T-helper 1 cell treated with Interleukin-12 subunit alpha and Interleukin-12 subunit beta and Interleukin-4 antibody, amounts not matched to agents 30 ng/mL and 1 ng/mL, for 36 hours (primary cell): Measurements from ENCODE around the gene NTSR2. TPM values are rescaled to one million over a fixed set of nuclear protein-coding genes. Genes with fewer than 3 reads are reported as not detected.

ENCODE experiments used
- intact Hi-C: fragments of 100-400 bp; cut with micrococcal nuclease; formaldehyde crosslinking; loops from one replicate; pipeline ENCODE4 v1.15.1; 2024
- total RNA-seq: library from RNA; stranded (reverse); gene quantifications from 2 replicates; pipeline ENCODE4 v1.2.3, GENCODE V29; 2022

Gene NTSR2
- total RNA-seq, 1 donor from 2014 or later = not detected

DNA sequence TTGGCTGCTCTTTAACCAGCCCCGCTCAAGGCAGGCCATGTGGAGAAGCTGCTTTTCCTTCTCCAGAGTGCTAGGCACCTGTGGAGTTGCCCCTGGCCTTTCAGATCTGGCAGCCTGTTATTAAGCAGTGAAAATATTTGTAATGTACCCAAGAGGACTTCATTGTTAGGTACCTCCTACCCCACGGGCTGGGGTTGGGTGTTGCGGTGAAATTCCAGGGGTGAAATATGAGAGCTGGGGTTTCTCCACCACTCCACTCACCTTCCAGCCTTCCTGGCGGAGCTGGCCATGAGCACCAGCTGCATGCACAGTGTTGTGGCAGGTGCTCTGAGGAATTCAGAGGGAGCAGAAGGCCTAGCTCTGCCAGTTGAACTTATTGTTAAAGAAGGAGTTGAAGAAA, 39.1 kb downstream of the NTSR2 start:
- intact Hi-C loops = no loop called here

- intact Hi-C loops = no loop called here
Measured at GRCh38 chr2:11629851-11630250, 40.1 kb downstream of the NTSR2 start.

GRCh38 chr2:11629215-11629614, 40.8 kb downstream of the NTSR2 start:
- intact Hi-C loops = no loop called here

GRCh38 chr2:11628675-11629074, 41.3 kb downstream of the NTSR2 start:
- intact Hi-C loops = no loop called here

GRCh38 chr2:11625671-11626070, 44.3 kb downstream of the NTSR2 start:
- intact Hi-C loops = no loop called here

DNA sequence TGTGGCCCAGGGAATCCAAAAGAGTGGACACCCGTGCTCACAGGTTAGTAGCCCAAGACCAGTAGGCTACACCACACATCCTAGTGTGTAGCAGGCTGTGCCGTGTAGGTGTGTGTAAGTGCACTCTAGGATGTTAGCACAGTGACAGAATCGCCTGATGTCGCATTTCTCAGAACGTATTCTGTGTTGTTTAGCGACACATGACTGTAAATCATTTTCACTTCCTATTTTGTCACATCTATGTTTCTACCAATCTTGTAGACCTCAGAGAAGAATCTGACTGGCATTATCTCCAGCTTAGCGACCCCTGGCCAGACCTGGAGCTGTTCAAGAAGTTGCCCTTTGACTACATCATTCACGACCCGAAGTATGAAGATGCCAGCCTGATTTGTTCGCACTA, 45.1 kb downstream of the NTSR2 start:
- intact Hi-C loops = no loop called here

DNA sequence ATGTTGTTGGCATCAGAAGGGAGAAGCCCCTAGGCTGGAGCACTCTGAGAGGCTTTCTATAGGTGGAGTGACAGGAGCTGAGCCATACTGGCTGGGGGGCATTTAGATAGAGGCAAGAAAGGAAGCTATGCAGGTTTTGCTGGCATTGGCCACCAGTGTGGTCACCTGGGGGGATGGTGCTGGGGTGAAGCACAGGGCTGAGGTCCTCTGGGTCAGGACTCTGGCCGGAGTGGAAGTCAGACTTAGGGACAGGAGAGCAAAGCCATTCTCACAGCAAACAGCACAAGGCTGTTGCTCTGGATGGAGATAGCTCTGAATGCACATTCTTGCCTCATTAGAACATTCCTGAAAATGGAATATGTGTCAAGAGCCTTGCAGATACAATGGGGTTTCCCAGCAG, 47.4 kb downstream of the NTSR2 start:
- intact Hi-C loops = no loop called here

DNA sequence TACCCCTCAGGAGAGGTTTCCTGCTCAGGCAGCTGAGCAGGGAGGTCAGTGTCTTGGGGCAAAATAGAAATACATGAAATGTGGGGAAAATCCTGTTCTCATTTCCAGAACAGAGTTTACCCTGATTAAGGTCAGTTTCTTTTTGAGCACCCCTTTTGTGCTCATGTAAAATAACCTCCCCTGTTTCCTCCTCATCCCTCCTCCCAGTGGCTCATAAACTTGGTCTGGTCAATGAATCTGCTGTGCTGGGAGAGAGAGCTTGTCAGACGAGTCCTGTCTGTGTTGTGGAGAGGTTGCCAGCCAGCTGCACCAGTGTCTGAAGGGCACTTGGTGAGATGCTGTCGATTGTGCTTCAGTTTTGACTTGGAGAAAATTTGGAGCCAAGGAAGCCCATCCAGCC, 48.6 kb downstream of the NTSR2 start:
- intact Hi-C loops = no loop called here

DNA sequence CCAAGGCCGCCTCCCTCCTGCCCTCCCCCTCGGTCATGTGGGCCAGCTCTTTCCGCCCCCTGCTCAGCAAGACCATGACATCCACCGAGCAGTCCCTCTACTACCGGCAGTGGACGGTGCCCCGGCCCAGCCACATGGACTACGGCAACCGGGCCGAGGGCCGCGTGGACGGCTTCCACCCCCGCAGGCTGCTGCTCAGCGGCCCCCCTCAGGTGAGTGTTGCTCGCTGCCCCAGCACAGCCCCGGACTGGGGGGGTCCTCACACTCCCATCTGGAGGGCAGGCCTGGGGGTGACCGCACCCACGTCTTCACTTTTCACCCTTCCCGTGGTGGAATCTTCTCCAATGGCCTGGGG, 51.3 kb downstream of the NTSR2 start:
- intact Hi-C loops = no loop called here

- intact Hi-C loops = no loop called here
Measured at GRCh38 chr2:11617984-11618707, 51.8 kb downstream of the NTSR2 start.

DNA sequence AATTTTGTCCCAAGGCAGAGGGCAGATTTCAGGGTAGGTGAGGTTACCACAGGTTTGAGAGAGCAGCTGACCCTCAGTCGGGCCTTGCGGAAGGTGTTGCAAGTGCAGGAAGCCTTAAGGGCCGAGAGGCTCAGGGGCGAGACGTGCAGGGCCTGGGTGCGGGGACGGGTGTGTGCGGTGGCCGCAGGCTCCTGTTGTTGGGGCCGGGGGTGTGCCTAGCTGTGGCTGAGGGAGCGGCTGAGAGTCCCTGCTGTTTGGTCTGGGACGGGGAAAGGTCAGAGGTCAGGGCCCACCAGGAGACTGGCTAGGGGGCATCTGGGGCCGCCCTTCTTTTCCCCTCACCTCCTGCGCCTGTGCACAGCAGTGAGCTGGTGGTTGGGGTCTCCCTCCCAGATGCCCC, 52.5 kb downstream of the NTSR2 start:
- intact Hi-C loops = no loop called here

GRCh38 chr2:11616851-11617415, 53.1 kb downstream of the NTSR2 start:
- intact Hi-C loops = no loop called here

- intact Hi-C loops = no loop called here
Measured at GRCh38 chr2:11616097-11616687, 53.8 kb downstream of the NTSR2 start.

- intact Hi-C loops = no loop called here
Measured at GRCh38 chr2:11615209-11615608, 54.8 kb downstream of the NTSR2 start.

- intact Hi-C loops = no loop called here
Measured at GRCh38 chr2:11613297-11613696, 56.7 kb downstream of the NTSR2 start.

- intact Hi-C loops = no loop called here
Measured at GRCh38 chr2:11612553-11613215, 57.3 kb downstream of the NTSR2 start.

GRCh38 chr2:11611251-11611650, 58.7 kb downstream of the NTSR2 start:
- intact Hi-C loops = no loop called here

DNA sequence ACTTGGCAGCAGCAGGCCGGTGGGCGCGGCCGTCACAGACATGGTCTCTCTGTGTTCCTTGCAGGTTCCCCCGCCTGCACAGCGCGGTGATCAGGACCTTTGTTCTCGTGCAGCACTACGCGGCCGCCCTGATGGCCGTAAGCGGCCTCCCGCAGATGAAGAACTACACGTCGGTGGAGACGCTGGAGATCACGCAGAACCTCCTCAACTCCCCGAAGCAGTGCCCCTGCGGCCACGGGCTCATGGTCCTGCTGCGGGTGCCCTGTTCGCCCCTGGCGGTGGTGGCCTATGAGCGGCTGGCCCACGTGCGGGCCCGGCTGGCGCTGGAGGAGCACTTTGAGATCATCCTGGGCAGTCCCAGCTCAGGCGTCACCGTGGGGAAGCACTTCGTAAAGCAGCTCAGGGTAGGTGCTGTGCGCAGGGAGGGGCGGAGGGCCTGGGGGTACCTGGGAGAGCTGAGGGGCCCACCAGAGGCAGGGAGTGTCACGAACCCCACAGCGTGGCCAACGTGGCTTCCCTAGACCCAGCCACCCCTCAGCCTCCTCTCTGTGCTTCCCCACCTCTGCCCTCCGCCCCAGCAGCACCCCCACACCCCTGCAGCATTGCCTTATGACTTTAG, 59.3 kb downstream of the NTSR2 start:
- intact Hi-C loops = no loop called here
